Ureter (tissue), 1 donor: ENCODE measurements around the gene LRTM2. TPM values are rescaled to one million over a fixed set of nuclear protein-coding genes. Genes with fewer than 3 reads are reported as not detected.
A peak's percentile ranks its signal among the peaks of the same experiment; 100 is the strongest.

Experiments
- DNase-seq: peaks from one replicate; pipeline ENCODE4 v3.0.0-alpha.2; 2020; ENCODE audit warnings: low spot score
- total RNA-seq: library from RNA; stranded (reverse); gene quantifications from one replicate; pipeline ENCODE4 v1.2.4, GENCODE V29; 2023
- donor health status: DM: yes; HTN: yes; CAD: no.

The LRTM2 gene
- total RNA-seq, 1 donor from 2014 or later: not detected

DNA sequence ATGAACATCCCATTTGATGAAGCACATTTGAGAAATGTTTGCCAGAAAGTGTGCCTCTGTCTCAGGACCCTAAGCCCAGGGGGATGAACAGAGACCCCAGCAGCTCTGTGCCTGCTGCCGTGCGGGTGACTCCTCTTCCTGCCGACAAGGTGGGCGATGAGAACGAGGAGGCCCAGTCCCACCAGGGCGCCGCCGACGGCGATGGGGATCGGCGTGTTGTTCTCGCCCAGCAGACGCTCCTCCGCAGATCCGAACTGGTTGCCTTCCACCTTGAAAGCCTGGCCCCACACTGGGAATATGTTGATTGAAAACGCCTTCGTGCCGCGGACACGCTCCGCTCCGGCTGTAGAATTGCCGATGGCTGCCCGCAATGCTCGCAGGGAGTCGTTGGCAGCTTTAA is 44.1 kb downstream of the LRTM2 start:
- DNase-seq: no peak

DNA sequence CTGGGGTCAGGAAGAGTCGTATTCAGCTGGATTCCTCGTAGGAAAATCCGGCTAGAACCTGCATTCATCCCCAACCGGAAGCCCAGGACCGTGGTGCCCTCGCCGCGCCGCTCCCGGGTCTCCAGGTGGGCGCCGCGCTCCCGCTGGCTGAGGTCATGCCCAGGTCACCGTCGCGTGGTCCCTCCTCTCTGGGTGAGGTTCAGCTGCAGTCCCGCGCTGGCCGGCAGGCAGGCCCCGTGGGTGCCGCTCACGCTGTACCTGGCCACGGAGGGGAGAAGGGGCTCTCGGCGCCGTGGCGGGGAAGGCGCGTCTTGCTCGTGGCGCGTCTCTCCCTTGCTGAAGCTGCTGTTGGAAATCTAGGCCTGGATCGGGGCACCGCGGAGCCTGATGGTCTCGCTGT is 44.5 kb downstream of the LRTM2 start:
- no peak for DNase-seq

DNA sequence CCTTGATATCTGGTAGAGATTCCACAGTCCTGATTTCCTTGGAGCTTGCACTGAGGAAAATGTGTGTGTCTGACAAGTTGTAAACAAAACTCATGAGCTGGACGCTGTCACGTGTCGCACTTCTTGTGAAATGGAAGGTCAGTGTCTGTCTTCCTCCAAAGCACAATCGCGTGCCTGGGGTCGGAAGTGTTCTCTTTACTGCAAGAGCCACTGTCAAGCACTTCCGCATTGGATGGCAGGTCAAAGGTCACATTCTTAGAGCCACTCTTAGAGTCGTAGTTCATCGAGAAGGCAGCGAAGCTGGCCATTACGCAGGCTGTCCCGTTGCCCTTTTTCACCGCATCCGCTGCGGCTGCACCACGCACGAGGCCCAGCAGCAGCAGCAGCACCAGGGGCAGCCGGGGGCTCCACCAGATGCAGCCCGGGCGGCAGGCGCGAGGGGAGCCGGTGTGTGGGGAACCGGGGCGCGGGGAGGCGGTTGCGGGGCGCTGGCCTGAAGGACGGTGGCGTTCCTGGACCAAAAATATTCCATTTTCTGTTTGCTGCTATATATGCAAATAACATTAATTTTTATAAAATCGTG is 45.0 kb downstream of the LRTM2 start:
- DNase-seq: no peak

DNA sequence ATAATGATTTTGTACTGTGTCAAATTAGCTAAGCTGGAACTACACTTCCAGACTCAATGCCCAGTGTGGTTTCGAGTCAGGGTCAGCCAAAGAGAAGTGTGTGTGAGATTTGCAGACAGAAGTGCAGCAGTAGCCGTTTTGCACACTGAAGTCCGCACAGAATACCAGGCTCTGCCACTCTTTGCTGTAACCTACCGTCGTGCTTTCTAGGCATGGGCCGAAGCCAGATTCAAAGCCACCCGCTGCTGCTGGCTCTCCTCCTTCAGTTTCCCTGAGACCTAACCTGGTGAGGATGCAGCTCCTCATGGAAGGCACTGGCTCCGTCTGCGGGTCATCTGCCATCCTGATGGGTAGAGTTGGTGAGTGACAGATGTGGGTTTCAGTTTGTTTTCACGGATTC is 48.8 kb downstream of the LRTM2 start:
- DNase-seq: peak; percentile 12

- DNase-seq: peak; percentile 17
Measured at GRCh38 chr12:1870086-1870485, 49.7 kb downstream of the LRTM2 start.

- DNase-seq: no peak
Measured at GRCh38 chr12:1870998-1871917, 50.9 kb downstream of the LRTM2 start.

DNA sequence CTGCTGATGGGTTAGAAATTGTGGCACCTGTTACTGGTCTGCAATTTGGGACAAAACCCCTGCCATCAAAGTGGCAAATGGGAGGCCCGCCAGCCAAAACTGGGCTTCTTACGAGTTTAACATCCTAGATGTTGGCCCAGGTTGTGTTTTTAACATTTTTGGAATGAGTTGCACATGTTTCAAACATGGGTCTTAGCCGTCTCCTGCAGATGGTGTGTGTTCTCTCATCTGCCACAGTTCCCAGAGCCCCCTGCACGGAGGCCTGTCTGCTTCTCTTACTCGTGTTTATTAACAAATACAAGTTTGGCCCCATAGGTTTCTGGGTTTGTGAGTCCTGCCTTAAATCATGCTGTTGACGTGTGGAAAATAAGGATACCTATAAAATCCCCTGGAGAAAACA is 51.6 kb downstream of the LRTM2 start:
- DNase-seq: no peak

- no peak for DNase-seq
Measured at GRCh38 chr12:1872448-1872847, 52.1 kb downstream of the LRTM2 start.

- DNase-seq: no peak
Measured at GRCh38 chr12:1873531-1874510, 53.5 kb downstream of the LRTM2 start.

GRCh38 chr12:1875608-1876007 is 55.2 kb downstream of the LRTM2 start:
- no peak for DNase-seq

GRCh38 chr12:1876086-1876485 is 55.7 kb downstream of the LRTM2 start:
- no peak for DNase-seq

DNA sequence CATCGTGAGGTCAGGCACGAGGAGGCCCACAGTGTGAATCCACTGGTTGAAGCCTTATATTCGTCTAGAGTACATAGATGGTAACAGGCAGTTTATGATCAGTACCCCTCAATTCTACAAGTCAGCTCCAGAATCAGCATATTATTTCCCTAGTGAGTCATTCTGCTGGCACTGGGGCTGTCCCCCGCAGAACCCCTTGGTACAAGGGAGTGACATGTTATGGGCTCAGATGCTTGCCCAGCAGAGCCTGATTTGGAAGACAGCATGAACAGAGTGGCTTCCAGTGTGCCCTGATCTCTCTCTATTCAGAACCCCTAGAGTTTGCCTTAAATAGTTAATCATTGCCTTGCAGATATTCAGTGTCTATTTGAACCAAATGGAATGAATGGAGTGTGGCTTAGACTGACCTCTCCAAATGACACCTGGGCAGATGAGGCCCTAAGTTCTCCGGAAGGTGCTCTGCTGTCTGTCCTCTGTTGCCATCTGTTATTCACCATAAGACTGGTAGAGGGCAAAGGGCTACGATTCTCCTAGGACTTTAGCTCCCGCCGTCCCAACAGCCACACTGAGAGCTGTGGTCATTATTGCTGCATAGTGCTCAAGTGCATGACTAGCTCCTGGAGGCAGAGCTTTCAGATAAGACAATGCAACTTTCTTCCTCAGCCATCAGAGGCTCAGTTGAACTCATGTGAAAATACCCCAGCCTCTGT is 57.0 kb downstream of the LRTM2 start:
- DNase-seq: no peak

- DNase-seq: no peak
Measured at GRCh38 chr12:1878214-1878613, 57.8 kb downstream of the LRTM2 start.

- no peak for DNase-seq
Measured at GRCh38 chr12:1878695-1879094, 58.3 kb downstream of the LRTM2 start.

DNA sequence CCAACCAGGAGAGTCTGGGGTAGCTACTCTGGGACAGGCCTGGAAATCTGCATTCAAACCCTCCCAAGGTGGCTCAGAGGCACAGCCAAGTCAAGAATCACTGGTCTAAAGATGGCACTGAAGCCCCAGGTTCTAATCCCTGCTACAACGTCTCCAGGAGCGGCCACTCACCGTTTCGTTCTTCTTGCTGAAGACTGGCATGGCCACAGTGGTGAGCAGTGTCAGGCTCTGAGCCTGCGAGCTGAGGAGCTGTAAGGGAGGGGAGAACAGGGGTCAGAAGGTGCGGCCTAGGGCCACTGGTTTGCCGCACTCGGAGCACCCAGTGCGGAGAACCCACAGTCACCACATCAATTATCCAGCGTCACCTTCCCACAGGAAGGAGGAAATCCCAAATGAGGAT is 59.3 kb downstream of the LRTM2 start:
- no peak for DNase-seq

DNA sequence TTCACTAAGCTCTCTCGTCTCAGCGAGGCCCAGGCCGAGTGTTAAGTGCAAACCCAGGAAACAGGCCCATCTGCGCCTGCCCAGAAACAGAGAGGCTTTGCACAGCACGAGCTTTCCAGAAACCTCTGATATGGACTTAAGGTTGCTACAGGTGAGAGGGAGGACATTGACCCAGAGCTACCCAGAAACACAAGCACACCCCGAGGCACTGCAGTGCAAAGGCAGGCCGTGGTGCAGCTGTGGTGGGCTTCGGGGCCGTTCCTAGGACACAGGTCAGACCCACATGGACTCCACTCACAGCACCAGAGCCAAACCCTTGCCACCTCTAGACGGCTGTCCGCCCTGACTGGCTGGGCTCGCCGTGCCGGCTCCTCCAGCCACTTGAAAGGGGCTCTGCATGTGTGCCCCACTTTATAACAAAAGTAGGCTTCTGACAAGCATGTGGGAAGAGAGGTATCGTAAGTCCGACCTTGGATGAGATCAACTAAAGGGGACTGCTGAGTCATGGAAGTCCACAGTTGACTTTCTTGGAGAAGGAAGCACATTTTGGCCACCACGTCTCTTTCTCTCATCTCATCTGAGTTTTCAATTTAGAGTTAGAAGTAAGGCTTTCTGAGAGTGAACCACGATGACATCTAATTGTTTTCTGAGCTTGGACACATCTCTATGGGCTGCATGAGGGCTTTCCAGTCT is 59.9 kb downstream of the LRTM2 start:
- DNase-seq: no peak

DNA sequence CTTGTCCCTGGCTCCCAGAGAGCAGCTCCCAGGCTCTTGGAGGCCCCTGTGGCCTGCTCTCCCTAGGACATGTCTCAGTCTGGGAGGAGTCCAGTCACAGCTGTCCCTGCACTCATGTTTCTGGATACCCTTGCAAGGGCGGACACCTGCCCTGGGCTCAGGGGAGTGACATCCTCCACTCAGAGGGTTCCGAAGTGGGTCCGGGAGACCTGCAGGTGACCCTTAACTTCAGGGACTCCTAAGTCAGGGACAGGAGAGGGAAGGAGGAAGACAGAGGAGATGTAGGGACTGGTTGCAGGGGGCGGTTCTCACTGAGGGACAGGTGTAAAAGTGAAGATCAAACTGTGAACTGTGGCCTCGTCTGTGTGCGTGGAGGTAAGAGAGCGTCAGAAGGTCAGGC is 60.5 kb downstream of the LRTM2 start:
- DNase-seq: no peak

- DNase-seq: no peak
Measured at GRCh38 chr12:1881301-1881700, 60.9 kb downstream of the LRTM2 start.

DNA sequence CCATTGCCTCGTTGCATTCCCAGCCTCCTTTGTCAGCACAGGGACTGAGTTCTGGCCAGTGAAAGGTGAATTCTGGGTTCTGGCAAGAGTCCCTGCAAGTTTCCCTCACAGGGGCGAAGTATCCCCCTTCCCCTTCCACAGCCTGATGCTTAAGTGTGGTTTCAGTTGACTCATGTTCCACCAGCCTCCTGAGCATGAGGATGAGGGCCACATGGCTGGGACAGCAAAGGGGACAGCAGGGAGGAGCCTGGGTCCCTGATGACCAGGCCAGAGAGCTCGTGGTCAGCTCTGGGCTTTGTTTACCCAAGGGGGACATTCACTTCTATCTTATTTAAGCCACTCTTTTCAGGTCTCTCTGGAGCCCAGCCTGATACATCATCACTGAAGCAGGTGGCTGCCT is 61.6 kb downstream of the LRTM2 start:
- DNase-seq: no peak

GRCh38 chr12:1882405-1882804 is 62.0 kb downstream of the LRTM2 start:
- no peak for DNase-seq
